Measurements from ENCODE around the gene RAF1. TPM values are rescaled to one million over a fixed set of nuclear protein-coding genes. Genes with fewer than 3 reads are reported as not detected.
A peak's percentile ranks its signal among the peaks of the same experiment; 100 is the strongest.
"Not testable (repeated sequence)": the region's sequence is repeated elsewhere in the genome, so short reads cannot be mapped to it uniquely, and the experiment has no call there.

Gene RAF1
- total RNA-seq, 4 donors from 2014 or later = 106 to 136 (median 121) TPM

GRCh38 chr3:12648384-12648959, 15.4 kb downstream of the RAF1 start:
- Histone ChIP-seq H3K27me3 (no peaks in the 10 kb centered on the region), H3K36me3 (no peaks in the 10 kb centered on the region), H3K27ac (peak overlapping the region in 1 of 4 donors; percentile 53), H3K9me3 (no peaks in the 10 kb centered on the region), H3K4me1 (peaks cover 0 to 95% (median 36%) of the 10 kb centered on the region in 4 donors), H3K4me3 (no peak overlapping the region)
- no peak for DNase-seq (ENCODE audit: low spot score in 2 of 2)
- WGBS, 2 donors = 89 to 91% methylated on average over 12 of the region's 12 CpGs
- TF ChIP-seq POLR2A (IDR thresholded peaks at IDR 0.05) (no peak), EP300 (IDR thresholded peaks at IDR 0.05) (no peak), CTCF (IDR thresholded peaks at IDR 0.05) (no peak)

- Histone ChIP-seq H3K27me3 (no peaks in the 10 kb centered on the region), H3K4me3 (no peak overlapping the region), H3K9me3 (no peaks in the 10 kb centered on the region), H3K4me1 (peaks cover 0 to 74% (median 27%) of the 10 kb centered on the region in 4 donors), H3K27ac (peak overlapping the region in 3 of 4 donors; percentile 11 to 50 (median 47)), H3K36me3 (no peaks in the 10 kb centered on the region)
- WGBS, 2 donors = 48 to 52% methylated on average over 6 of the region's 6 CpGs
- TF ChIP-seq CTCF (IDR thresholded peaks at IDR 0.05) (no peak), EP300 (IDR thresholded peaks at IDR 0.05) (no peak), POLR2A (IDR thresholded peaks at IDR 0.05) (no peak)
- DNase-seq (ENCODE audit: low spot score in 2 of 2) = no peak
These were observed 19.5 kb downstream of the RAF1 start for GRCh38 chr3:12644331-12644937.

GRCh38 chr3:12643724-12644123, 20.2 kb downstream of the RAF1 start:
- no peaks in the 10 kb centered on the region for H3K9me3 ChIP-seq
- peaks cover 0 to 67% (median 25%) of the 10 kb centered on the region in 4 donors for H3K4me1 ChIP-seq
- no peak for TF ChIP-seq CTCF (IDR thresholded peaks at IDR 0.05)
- no peak for TF ChIP-seq POLR2A (IDR thresholded peaks at IDR 0.05)
- no peak for TF ChIP-seq EP300 (IDR thresholded peaks at IDR 0.05)
- WGBS, 2 donors = 0 to 9% methylated on average over 1 of the region's 1 CpG
- DNase-seq (ENCODE audit: low spot score in 2 of 2) = no peak
- peak overlapping the region in 2 of 4 donors; percentile 49 to 50 for H3K27ac ChIP-seq
- H3K36me3 ChIP-seq = no peaks in the 10 kb centered on the region
- no peaks in the 10 kb centered on the region for H3K27me3 ChIP-seq
- H3K4me3 ChIP-seq = no peak overlapping the region

- no peak overlapping the region for H3K4me3 ChIP-seq
- H3K4me1 ChIP-seq = peaks cover 0 to 67% (median 18%) of the 10 kb centered on the region in 4 donors
- H3K27ac ChIP-seq = peak overlapping the region in 2 of 4 donors; percentile 49 to 63
- no peak for DNase-seq (ENCODE audit: low spot score in 2 of 2)
- no peaks in the 10 kb centered on the region for H3K36me3 ChIP-seq
- no peaks in the 10 kb centered on the region for H3K27me3 ChIP-seq
- H3K9me3 ChIP-seq = no peaks in the 10 kb centered on the region
- no peak for TF ChIP-seq EP300 (IDR thresholded peaks at IDR 0.05)
- TF ChIP-seq CTCF (IDR thresholded peaks at IDR 0.05) = no peak
- no peak for TF ChIP-seq POLR2A (IDR thresholded peaks at IDR 0.05)
These were observed 20.9 kb downstream of the RAF1 start for GRCh38 chr3:12643010-12643380.

- H3K4me3 ChIP-seq; H3K36me3 ChIP-seq; H3K9me3 ChIP-seq; H3K27me3 ChIP-seq; DNase-seq (ENCODE audit: low spot score in 2 of 2); H3K27ac ChIP-seq: not testable (repeated sequence)
- H3K4me1 ChIP-seq = peaks cover 0 to 57% (median 9%) of the 10 kb centered on the region in 4 donors
- WGBS, 2 donors = 90 to 92% methylated on average over 5 of the region's 5 CpGs
These were observed 23.1 kb downstream of the RAF1 start for GRCh38 chr3:12640853-12641252.

Data from tibial nerve (tissue), 4 donors.